ENCODE results near the gene NRGN. TPM values are rescaled to one million over a fixed set of nuclear protein-coding genes. Genes with fewer than 3 reads are reported as not detected.
A peak's percentile ranks its signal among the peaks of the same experiment; 100 is the strongest.

NRGN gene
- polyA plus RNA-seq, 6 donors from 2014 or later = 1.3 to 8.3 (median 6.0) TPM

DNA sequence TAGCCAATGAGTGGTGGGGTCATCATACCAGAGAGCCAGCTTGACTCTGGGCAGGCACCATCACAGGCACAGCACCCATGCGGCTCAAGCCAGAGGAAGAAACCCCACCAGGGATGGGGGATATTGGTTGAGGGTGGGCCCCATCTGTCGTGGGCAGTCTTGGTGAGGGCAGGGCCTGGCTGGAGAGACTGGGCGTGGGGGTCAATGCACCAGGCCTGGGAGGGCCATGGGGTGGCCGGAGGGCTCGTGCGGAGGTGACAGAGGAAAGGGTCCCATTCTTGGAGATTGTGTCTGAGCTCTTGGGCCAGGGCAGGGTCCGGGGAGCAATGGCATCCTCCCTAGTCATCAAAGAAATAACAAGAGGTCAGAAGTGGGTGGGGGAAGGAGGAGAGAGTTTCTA is 13.9 kb downstream of the NRGN start:
- Mint-ChIP-seq H3K36me3 (peaks cover 0 to 6% of the 10 kb centered on the region in 2 donors), H3K27ac (peak overlapping the region in 2 of 6 donors; percentile 44 to 54), H3K9me3 (no peaks in the 10 kb centered on the region), H3K27me3 (peaks cover 0 to 5% (median 0%) of the 10 kb centered on the region in 3 donors), H3K4me1 (peaks cover 38 to 52% (median 44%) of the 10 kb centered on the region in 3 donors), H3K4me3 (no peak overlapping the region)
- ATAC-seq (ENCODE audit: low read depth in 2 of 2) (no peak), DNase-seq (no peak)

DNA sequence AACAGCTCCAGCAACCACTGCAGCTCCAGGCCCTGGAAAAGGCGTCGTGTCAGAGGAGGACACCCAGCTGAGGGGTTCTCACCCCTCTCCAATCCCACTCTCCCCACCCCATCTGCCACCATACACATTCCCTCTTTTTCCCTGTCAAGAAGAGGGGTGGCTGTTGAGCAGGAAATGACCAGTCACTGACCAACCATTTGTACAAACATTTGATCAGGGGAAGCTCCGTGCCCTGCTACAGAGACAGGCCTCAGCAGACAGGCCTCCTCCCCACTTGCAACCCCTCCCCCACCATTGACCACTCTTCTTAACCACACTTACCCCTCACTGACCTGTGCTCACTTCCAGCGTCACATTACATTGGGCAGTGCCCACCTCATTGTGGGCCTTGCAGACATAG is 14.6 kb downstream of the NRGN start:
- DNase-seq (no peak), ATAC-seq (ENCODE audit: low read depth in 2 of 2) (no peak)
- Mint-ChIP-seq H3K27ac (peak overlapping the region in 1 of 6 donors; percentile 51), H3K4me1 (peaks cover 36 to 52% (median 44%) of the 10 kb centered on the region in 3 donors), H3K4me3 (no peak overlapping the region), H3K27me3 (peaks cover 0 to 5% (median 0%) of the 10 kb centered on the region in 3 donors), H3K9me3 (no peaks in the 10 kb centered on the region), H3K36me3 (peaks cover 0 to 6% of the 10 kb centered on the region in 2 donors)

DNA sequence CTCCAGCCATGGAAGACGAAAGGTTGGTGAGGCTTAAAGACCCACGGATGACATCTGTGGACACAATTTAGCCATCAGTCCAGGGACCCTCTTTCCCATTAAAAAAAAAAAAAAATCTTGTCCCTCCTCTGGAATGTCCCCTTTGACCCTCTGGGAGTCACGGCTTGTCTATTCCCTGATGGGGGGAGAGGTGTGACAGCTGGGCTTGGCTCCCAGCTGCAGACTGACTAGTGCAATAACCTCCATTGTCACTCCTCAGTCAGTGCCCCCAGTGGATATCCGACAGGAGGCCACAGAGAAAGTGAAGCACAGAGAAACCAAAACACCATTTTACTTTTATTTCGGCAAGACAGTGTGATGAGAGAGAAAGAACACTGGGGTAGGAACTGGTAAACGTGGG is 15.0 kb downstream of the NRGN start:
- no peak overlapping the region for H3K4me3 Mint-ChIP-seq
- no peaks in the 10 kb centered on the region for H3K9me3 Mint-ChIP-seq

DNA sequence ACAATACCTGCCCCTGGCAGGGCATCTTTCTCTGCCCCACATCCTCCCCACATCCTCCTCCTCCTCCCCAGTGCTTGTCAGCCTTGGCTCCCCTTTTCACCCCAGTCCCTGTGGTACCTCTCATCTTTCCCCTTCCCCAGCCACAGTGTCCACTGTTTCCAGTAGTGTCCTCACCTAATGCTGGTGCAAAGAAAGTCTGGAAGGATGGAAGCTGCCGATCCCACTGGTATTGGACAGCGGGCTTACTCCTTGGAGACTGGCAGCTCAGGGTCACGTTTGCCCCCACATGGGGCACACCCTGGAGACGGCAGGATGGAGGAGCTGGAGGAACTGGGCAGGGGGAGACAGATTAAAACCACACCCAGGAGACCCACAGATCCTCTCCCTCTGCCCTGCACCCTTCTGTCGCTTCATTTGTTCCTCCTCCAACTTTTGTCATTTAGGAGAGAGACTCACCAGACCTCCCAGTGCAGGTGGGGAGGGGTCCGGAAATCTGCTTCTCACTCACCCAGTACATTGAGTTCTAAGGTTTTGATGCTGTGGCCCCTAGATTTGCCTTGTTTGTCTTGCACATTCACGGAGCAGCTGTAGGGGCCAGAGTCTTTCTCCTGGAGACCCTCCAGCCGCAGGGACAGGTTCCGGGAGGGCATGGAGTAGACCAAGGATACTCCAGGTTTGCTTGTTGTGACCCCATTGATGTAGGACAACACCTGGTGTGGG is 16.5 kb downstream of the NRGN start:
- peaks cover 0 to 6% of the 10 kb centered on the region in 2 donors for H3K36me3 Mint-ChIP-seq
- peak overlapping the region in 3 of 8 donors; percentile 15 to 85 (median 55) for H3K4me3 Mint-ChIP-seq
- H3K9me3 Mint-ChIP-seq = no peaks in the 10 kb centered on the region
- peak overlapping the region in 1 of 6 donors; percentile 2 for H3K27ac Mint-ChIP-seq
- peaks cover 0 to 5% (median 0%) of the 10 kb centered on the region in 3 donors for H3K27me3 Mint-ChIP-seq
- DNase-seq = no peak
- no peak for ATAC-seq (ENCODE audit: low read depth in 2 of 2)
- peaks cover 35 to 53% (median 44%) of the 10 kb centered on the region in 3 donors for H3K4me1 Mint-ChIP-seq

More for the DNA sequence above, 15.0 kb downstream of the NRGN start:
- Mint-ChIP-seq H3K36me3 (peaks cover 0 to 6% of the 10 kb centered on the region in 2 donors), H3K27me3 (peaks cover 0 to 5% (median 0%) of the 10 kb centered on the region in 3 donors), H3K4me1 (peaks cover 36 to 50% (median 44%) of the 10 kb centered on the region in 3 donors), H3K27ac (peak overlapping the region in 2 of 6 donors; percentile 51 to 59)
- DNase-seq (no peak), ATAC-seq (ENCODE audit: low read depth in 2 of 2) (no peak)

DNA sequence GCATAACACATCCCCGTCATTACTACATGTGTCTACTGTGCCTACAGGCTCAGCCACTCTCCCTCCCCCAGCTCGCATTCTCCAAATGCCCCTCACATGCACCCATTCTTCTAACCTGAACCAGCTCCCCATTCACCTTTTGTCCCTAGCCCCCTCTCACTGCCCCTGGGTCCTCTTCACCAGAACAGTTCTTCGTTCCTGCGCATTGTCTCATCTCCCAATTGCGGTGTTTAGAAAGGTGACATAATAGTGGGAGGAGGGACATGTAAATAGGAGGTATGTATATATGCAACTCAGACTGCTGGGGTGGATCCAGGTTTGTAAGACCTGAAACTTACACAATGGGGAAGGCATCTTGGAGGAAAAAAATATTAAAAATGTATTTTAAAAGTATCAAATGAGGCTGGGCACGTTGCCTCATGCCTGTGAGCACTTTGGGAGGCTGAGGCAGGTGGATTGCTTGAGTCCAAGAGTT is 17.0 kb downstream of the NRGN start:
- ATAC-seq (ENCODE audit: low read depth in 2 of 2) (no peak), DNase-seq (no peak)
- Mint-ChIP-seq H3K4me1 (peaks cover 41 to 59% (median 50%) of the 10 kb centered on the region in 3 donors), H3K27ac (peak overlapping the region in 2 of 6 donors; percentile 2 to 26), H3K36me3 (peaks cover 0 to 6% of the 10 kb centered on the region in 2 donors), H3K27me3 (peaks cover 0 to 5% (median 0%) of the 10 kb centered on the region in 3 donors), H3K9me3 (no peaks in the 10 kb centered on the region), H3K4me3 (peak overlapping the region in 2 of 8 donors; percentile 68 to 85)

DNA sequence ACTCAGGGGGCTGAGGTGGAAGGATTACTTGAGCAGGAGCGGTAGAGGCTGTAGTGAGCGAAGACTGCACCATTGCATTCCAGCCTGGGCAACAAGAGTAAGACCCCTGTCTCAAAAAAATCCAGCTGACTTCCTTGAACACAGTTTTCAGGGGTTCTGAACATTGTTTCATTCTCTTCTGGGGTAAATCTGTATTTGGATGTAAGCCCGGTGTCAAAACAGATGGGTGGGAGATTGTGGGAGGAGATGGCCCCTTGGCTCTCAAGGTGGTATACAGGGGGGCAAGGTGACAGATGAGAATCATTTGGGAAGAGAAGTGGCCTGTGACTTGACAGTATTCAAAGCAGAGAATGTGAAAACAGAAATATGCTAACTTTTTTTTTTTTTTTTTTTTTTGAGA is 17.6 kb downstream of the NRGN start:
- peaks cover 41 to 58% (median 51%) of the 10 kb centered on the region in 3 donors for H3K4me1 Mint-ChIP-seq
- peaks cover 0 to 6% of the 10 kb centered on the region in 2 donors for H3K36me3 Mint-ChIP-seq
- H3K27me3 Mint-ChIP-seq = peaks cover 0 to 5% (median 0%) of the 10 kb centered on the region in 3 donors
- DNase-seq (no peak), ATAC-seq (ENCODE audit: low read depth in 2 of 2) (no peak)
- H3K27ac Mint-ChIP-seq = peak overlapping the region in 1 of 6 donors; percentile 56
- peak overlapping the region in 5 of 8 donors; percentile 14 to 85 (median 62) for H3K4me3 Mint-ChIP-seq
- H3K9me3 Mint-ChIP-seq = no peaks in the 10 kb centered on the region

DNA sequence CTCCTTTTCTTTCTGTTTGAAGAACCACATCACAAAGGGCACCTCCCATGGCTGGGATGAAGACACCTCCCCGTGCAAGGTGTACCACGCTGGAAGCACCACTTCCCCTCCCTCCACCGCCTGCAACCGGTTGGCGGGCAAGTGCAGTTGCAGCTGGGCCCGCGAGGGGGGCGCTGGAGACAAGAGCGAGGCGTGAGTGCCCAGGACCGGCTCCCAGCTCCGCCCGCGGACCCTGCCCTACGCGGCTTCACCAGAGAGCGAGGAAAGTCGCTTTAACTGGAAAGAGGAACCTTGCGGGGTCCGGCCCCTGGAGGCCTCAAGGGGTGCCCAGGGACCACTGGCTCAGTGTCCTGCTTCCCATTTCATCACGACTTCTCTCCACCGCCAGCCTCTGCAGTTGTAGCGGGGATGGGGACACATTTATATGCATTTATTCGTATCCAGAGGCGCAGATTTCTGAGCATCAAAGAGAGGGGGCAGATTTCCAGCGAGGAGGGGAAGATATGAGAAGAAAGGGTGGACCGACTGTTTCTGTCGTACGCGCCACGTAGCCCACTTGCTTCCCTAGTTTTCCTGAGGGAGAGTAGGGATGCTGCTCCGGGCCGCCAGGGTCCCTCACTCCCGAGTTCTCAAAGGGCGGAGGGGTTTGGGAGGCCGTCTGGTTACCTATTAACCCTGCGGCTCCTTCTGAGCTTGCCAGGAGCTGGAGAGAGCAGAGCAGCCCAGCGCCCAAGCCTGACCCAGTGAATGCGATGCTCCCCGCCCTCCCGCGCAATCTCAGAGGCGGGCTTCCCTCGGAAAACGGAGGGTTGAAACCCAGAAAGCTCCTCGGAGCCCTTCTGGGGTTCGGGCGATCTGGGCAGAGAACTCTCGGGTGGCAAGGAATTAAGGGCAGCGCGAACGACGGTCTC is 18.9 kb downstream of the NRGN start:
- ATAC-seq (ENCODE audit: low read depth in 2 of 2) (peak; percentile 58 to 59), DNase-seq (peak; percentile 76)
- Mint-ChIP-seq H3K27ac (peak overlapping the region; percentile 40 to 97 (median 84)), H3K36me3 (peaks cover 0 to 6% of the 10 kb centered on the region in 2 donors), H3K4me1 (peaks cover 49 to 54% (median 52%) of the 10 kb centered on the region in 3 donors), H3K27me3 (peaks cover 0 to 5% (median 0%) of the 10 kb centered on the region in 3 donors), H3K4me3 (peak overlapping the region; percentile 82 to 96 (median 86)), H3K9me3 (no peaks in the 10 kb centered on the region)

DNA sequence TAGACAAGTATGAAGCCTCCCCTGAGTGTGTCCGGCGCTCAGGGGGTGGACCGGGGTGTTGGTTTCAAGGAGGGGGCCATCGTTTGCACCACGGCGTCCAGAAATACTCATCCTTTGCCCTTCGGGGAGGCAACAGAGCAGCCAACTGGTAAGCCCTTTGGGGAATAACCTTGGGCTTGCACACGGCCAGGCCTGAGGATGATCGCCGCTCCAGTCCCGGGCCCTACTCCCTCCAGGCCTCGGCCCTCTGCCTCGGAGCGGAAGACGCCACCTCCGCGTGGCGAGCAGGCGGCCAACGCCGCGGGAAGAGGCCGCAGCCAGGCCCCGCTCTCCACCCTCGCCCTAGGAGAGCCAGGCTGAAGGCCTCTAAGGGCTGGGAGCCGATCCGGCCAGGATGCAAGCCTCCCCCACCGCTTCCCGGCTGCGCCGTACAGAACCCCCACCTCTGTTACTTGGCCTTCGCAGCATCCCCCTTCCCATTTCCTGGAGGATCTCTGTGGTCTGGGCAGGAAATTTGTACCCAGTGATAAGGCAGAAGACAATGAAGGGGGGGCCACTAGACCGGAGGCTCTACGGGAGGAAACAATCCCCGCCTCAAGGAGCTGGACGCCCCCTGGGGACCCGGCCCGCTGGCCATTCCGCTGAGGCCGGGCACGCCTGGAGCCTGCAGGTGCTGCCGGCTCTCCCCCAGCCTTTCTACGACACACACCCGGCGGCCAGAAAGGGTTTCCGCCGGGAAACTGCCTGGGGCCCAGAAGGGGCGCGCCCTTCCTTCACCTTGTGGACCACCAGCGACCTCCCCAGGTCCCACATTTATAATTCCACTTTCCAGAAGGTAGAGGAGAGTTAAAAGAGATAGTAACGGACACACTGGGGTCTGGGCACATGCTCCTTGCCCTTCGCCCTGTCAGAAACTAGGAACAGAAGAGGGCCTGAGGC is 19.8 kb downstream of the NRGN start:
- Mint-ChIP-seq H3K4me1 (peaks cover 49 to 56% (median 52%) of the 10 kb centered on the region in 3 donors), H3K27me3 (peaks cover 0 to 5% (median 0%) of the 10 kb centered on the region in 3 donors), H3K27ac (peak overlapping the region; percentile 67 to 96 (median 88)), H3K4me3 (peak overlapping the region; percentile 83 to 96 (median 88)), H3K36me3 (peaks cover 0 to 1% of the 10 kb centered on the region in 2 donors), H3K9me3 (no peaks in the 10 kb centered on the region)
- peak; percentile 38 for DNase-seq
- ATAC-seq (ENCODE audit: low read depth in 2 of 2) = peak in 1 of 2 donors; percentile 8

DNA sequence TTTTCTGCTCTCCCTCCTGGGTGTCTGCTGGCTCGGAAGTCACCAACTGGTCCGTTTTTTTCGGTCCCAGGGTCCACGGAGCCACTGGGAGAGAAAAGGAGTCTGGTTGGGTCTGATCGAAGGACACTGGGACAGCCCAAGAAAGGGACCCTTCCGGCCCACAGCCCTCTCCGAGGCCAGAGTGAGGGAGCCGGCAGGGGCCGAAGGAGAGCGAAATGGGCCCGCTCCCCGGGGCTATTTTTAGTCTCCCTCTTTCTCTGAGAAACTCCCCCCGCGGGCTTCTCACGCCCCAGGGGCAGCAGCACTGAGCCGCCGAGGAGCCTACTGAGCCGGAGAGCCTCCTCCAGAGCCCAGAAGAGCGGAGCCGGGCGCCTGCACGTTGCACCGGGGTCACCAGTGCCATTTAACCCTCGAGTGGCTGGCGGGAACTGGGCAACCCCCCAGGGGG is 20.5 kb downstream of the NRGN start:
- H3K36me3 Mint-ChIP-seq = no peaks in the 10 kb centered on the region
- peaks cover 0 to 5% (median 0%) of the 10 kb centered on the region in 3 donors for H3K27me3 Mint-ChIP-seq
- DNase-seq (peak; percentile 68), ATAC-seq (ENCODE audit: low read depth in 2 of 2) (peak; percentile 53 to 55)
- peak overlapping the region; percentile 83 to 96 (median 88) for H3K4me3 Mint-ChIP-seq
- peak overlapping the region; percentile 79 to 97 (median 94) for H3K27ac Mint-ChIP-seq
- no peaks in the 10 kb centered on the region for H3K9me3 Mint-ChIP-seq
- H3K4me1 Mint-ChIP-seq = peaks cover 49 to 54% (median 51%) of the 10 kb centered on the region in 3 donors

DNA sequence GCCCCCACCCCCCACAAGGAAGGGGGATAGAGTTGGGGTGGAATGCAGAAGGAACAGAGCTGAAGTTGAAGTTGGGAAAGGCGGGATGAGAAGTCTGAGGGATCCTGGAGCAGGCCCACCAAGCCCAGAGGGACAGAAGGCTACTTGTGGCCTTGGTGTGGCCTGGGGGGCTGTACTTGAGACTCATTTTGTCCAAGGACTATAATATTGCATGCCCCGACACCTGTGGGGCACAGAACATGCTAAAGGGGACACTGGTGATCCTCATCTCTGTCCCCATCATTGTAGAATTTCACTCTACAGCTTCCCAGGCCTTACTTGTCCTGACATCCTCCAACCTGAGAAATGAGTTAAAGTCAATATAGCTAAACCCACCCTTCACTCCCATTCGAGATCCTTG is 21.1 kb downstream of the NRGN start:
- Mint-ChIP-seq H3K4me1 (peaks cover 49 to 54% (median 51%) of the 10 kb centered on the region in 3 donors), H3K36me3 (no peaks in the 10 kb centered on the region), H3K27me3 (peaks cover 0 to 5% (median 0%) of the 10 kb centered on the region in 3 donors), H3K4me3 (peak overlapping the region; percentile 83 to 96 (median 88)), H3K9me3 (no peaks in the 10 kb centered on the region), H3K27ac (peak overlapping the region in 5 of 6 donors; percentile 93 to 97 (median 95))
- DNase-seq (no peak), ATAC-seq (ENCODE audit: low read depth in 2 of 2) (no peak)

DNA sequence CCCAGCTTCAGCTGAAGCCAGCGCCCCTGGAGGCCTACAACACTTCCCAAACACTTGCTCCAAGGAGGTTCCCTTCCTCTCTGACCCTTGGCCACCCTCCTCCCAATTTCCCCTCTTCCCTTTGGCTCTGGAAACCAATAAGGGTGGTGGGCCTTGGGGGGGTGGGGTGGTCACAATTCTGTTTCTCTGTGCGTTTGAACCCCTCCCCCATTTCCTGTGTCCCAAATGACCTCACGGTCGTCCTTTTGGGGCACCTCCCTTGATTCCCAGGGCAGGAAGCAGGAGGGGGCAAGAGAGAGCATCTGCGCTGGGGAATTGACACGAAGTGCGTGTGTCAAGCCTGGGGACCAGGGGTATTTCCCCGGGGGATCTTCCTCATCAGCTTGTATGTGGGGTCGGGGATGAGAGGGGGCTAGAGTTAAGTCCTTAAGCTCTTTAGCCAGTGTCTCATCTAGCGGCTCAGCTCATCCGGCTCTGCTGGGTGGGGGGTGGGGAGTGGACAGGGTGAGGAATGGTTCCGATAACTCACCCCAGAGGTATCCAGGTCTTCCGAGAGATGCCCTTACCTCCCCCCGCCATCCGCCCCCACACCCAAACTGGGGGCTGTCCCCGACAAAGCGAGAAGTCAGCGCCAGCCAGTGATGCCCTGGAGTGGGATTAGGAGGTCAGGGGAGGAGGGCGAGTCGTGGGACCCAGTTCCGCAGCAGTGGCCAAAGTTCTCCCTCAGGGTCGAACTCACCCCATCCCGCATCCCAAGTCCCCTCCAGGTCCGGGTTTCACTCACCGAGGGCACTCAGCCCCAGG is 21.8 kb downstream of the NRGN start:
- peak; percentile 15 to 22 for ATAC-seq (ENCODE audit: low read depth in 2 of 2)
- DNase-seq = peak; percentile 30
- peak overlapping the region; percentile 71 to 97 (median 86) for H3K27ac Mint-ChIP-seq
- H3K36me3 Mint-ChIP-seq = no peaks in the 10 kb centered on the region
- peak overlapping the region; percentile 83 to 96 (median 88) for H3K4me3 Mint-ChIP-seq
- no peaks in the 10 kb centered on the region for H3K9me3 Mint-ChIP-seq
- peaks cover 0 to 5% (median 0%) of the 10 kb centered on the region in 3 donors for H3K27me3 Mint-ChIP-seq
- peaks cover 49 to 54% (median 51%) of the 10 kb centered on the region in 3 donors for H3K4me1 Mint-ChIP-seq

Measured in naive B cell (primary cell).